GM18867 (cell line): ENCODE data around the gene THAP9.

Experiments used
- ATAC-seq: cut with Tn5 transposase; IDR thresholded peaks from one replicate; pipeline ENCODE4 v1.9.1; 2021; ENCODE audit warnings: mild to moderate bottlenecking, moderate library complexity; ENCODE audit not compliant: unreplicated experiment

The THAP9 gene

GRCh38 chr4:82948647-82949204, 48.2 kb downstream of the THAP9 start:
- no peak for ATAC-seq

- no peak for ATAC-seq
Measured at GRCh38 chr4:82951196-82951595, 50.7 kb downstream of the THAP9 start.

GRCh38 chr4:82954212-82954611, 53.7 kb downstream of the THAP9 start:
- ATAC-seq = no peak

- no peak for ATAC-seq
Measured at GRCh38 chr4:82957045-82957444, 56.5 kb downstream of the THAP9 start.

GRCh38 chr4:82965763-82966162, 65.2 kb downstream of the THAP9 start:
- no peak for ATAC-seq

- ATAC-seq = no peak
Measured at GRCh38 chr4:82968972-82969371, 68.4 kb downstream of the THAP9 start.

- no peak for ATAC-seq
Measured at GRCh38 chr4:82969414-82969813, 68.9 kb downstream of the THAP9 start.
